ES-I3 (cell line): Measurements from ENCODE around the gene PDE6B.
"Not testable (repeated sequence)": the region's sequence is repeated elsewhere in the genome, so short reads cannot be mapped to it uniquely, and the experiment has no call there.

ENCODE experiments used
- H3K36me3 ChIP-seq: 2 replicates; pipeline ENCODE4 v1.6.1; 2013; ENCODE audit warnings: mild to moderate bottlenecking, low read length, control low read depth, moderate library complexity; ENCODE audit not compliant: insufficient read depth
- H3K4me1 ChIP-seq: 2 replicates; pipeline ENCODE4 v1.6.1; 2013; ENCODE audit warnings: mild to moderate bottlenecking, control low read depth, low read length; ENCODE audit not compliant: insufficient read depth
- H3K9ac ChIP-seq: 2 replicates; pipeline ENCODE4 v1.6.1; 2013; ENCODE audit warnings: low read depth, mild to moderate bottlenecking, low read length, moderate library complexity
- H3K9me3 ChIP-seq: 2 replicates; pipeline ENCODE4 v1.6.1; 2013; ENCODE audit warnings: mild to moderate bottlenecking, low read length, moderate library complexity; ENCODE audit not compliant: control insufficient read depth, insufficient read depth

Gene PDE6B

GRCh38 chr4:633406-633805, 8.0 kb downstream of the PDE6B start:
- H3K9ac ChIP-seq: no peak overlapping the region
- H3K4me1 ChIP-seq: no peaks in the 10 kb centered on the region; the same call in 1 of the 2 replicates

GRCh38 chr4:633976-634598, 8.7 kb downstream of the PDE6B start:
- Histone ChIP-seq H3K9me3 (no peaks in the 10 kb centered on the region), H3K9ac (no peak overlapping the region), H3K4me1 (no peaks in the 10 kb centered on the region; the same call in 1 of the 2 replicates), H3K36me3 (no peaks in the 10 kb centered on the region)

More at GRCh38 chr4:633406-633805, 8.0 kb downstream of the PDE6B start:
- no peaks in the 10 kb centered on the region for H3K36me3 ChIP-seq
- no peaks in the 10 kb centered on the region for H3K9me3 ChIP-seq

GRCh38 chr4:634599-634985, 9.2 kb downstream of the PDE6B start:
- Histone ChIP-seq H3K9ac (no peak overlapping the region), H3K4me1 (no peaks in the 10 kb centered on the region; the same call in 1 of the 2 replicates), H3K36me3 (no peaks in the 10 kb centered on the region), H3K9me3 (no peaks in the 10 kb centered on the region)

- H3K4me1 ChIP-seq, H3K9ac ChIP-seq, H3K9me3 ChIP-seq, H3K36me3 ChIP-seq: not testable (repeated sequence)
These were observed 9.9 kb downstream of the PDE6B start for GRCh38 chr4:635066-635835.

GRCh38 chr4:635851-636627, 10.7 kb downstream of the PDE6B start:
- H3K9me3 ChIP-seq: no peaks in the 10 kb centered on the region
- no peaks in the 10 kb centered on the region for H3K36me3 ChIP-seq

GRCh38 chr4:636628-637159, 11.3 kb downstream of the PDE6B start:
- Histone ChIP-seq H3K4me1 (no peaks in the 10 kb centered on the region; the same call in 1 of the 2 replicates), H3K9me3 (no peaks in the 10 kb centered on the region), H3K9ac (no peak overlapping the region), H3K36me3 (no peaks in the 10 kb centered on the region)

More at GRCh38 chr4:635851-636627, 10.7 kb downstream of the PDE6B start:
- Histone ChIP-seq H3K9ac (no peak overlapping the region), H3K4me1 (no peaks in the 10 kb centered on the region; the same call in 1 of the 2 replicates)

- no peaks in the 10 kb centered on the region; the same call in 1 of the 2 replicates for H3K4me1 ChIP-seq
- H3K9ac ChIP-seq: no peak overlapping the region
- no peaks in the 10 kb centered on the region for H3K36me3 ChIP-seq
- H3K9me3 ChIP-seq: no peaks in the 10 kb centered on the region
These were observed 12.3 kb downstream of the PDE6B start for GRCh38 chr4:637536-638280.

- H3K9me3 ChIP-seq, H3K36me3 ChIP-seq, H3K9ac ChIP-seq, H3K4me1 ChIP-seq: not testable (repeated sequence)
These were observed 17.0 kb downstream of the PDE6B start for GRCh38 chr4:642366-642765.

GRCh38 chr4:646460-646859, 21.1 kb downstream of the PDE6B start:
- Histone ChIP-seq H3K36me3 (no peaks in the 10 kb centered on the region), H3K4me1 (no peaks in the 10 kb centered on the region; the same call in 1 of the 2 replicates), H3K9me3 (no peaks in the 10 kb centered on the region), H3K9ac (no peak overlapping the region)

GRCh38 chr4:647481-647880, 22.1 kb downstream of the PDE6B start:
- H3K36me3 ChIP-seq: no peaks in the 10 kb centered on the region
- H3K9ac ChIP-seq: no peak overlapping the region
- no peaks in the 10 kb centered on the region for H3K9me3 ChIP-seq
- no peaks in the 10 kb centered on the region; the same call in 1 of the 2 replicates for H3K4me1 ChIP-seq

- Histone ChIP-seq H3K4me1 (no peaks in the 10 kb centered on the region; the same call in 1 of the 2 replicates), H3K9ac (no peak overlapping the region), H3K36me3 (no peaks in the 10 kb centered on the region), H3K9me3 (no peaks in the 10 kb centered on the region)
These were observed 23.4 kb downstream of the PDE6B start for GRCh38 chr4:648579-649292.

- Histone ChIP-seq H3K4me1 (no peaks in the 10 kb centered on the region; the same call in 1 of the 2 replicates), H3K36me3 (no peaks in the 10 kb centered on the region), H3K9me3 (no peaks in the 10 kb centered on the region), H3K9ac (no peak overlapping the region)
These were observed 23.9 kb downstream of the PDE6B start for GRCh38 chr4:649293-649625.

GRCh38 chr4:649751-650310, 24.5 kb downstream of the PDE6B start:
- no peaks in the 10 kb centered on the region for H3K9me3 ChIP-seq
- H3K9ac ChIP-seq: no peak overlapping the region
- H3K4me1 ChIP-seq: no peaks in the 10 kb centered on the region; the same call in 1 of the 2 replicates
- H3K36me3 ChIP-seq: no peaks in the 10 kb centered on the region
